Thoracic aorta (tissue), 2 donors: Measurements from ENCODE around the gene TMED9. TPM values are rescaled to one million over a fixed set of nuclear protein-coding genes. Genes with fewer than 3 reads are reported as not detected.

Experiments used
- ATAC-seq: fragments of 150-250 bp; one replicate; pipeline ENCODE4 v1.8.0; 2017; ENCODE audit warnings: low read depth; ENCODE audit not compliant: insufficient number of reproducible peaks, low FRiP score
- DNase-seq: peaks from one replicate; pipeline ENCODE4 v3.0.0-alpha.2; 2020; ENCODE audit warnings: low spot score
- H3K27ac ChIP-seq, 2 donors: fragments of 200-600 bp; sonication (generic); 1 replicate in 1 of 2; 2 replicates in 1 of 2; pipeline ENCODE4 v1.5.1; 2016; ENCODE audit warnings: mild to moderate bottlenecking in 2 of 2, moderate library complexity in 2 of 2
- H3K27me3 ChIP-seq: fragments of 200-600 bp; sonication (generic); replicated peaks from 2 replicates; pipeline ENCODE4 v1.6.0; 2016; ENCODE audit warnings: mild to moderate bottlenecking; ENCODE audit not compliant: insufficient read depth
- H3K36me3 ChIP-seq: fragments of 200-600 bp; sonication (generic); one replicate; pipeline ENCODE4 v1.5.1; 2016
- H3K4me1 ChIP-seq, 2 donors: fragments of 200-600 bp; sonication (generic); 1 replicate in 1 of 2; 2 replicates in 1 of 2; pipeline versions ENCODE4 v1.5.1 to v1.6.0; 2016; ENCODE audit warnings: low read depth in 2 of 2, mild to moderate bottlenecking in 1 of 2; ENCODE audit not compliant: control insufficient read depth in 1 of 2
- H3K4me3 ChIP-seq: fragments of 200-600 bp; sonication (generic); 2 replicates; pipeline ENCODE4 v1.5.1; 2016; ENCODE audit warnings: mild to moderate bottlenecking
- H3K9me3 ChIP-seq: fragments of 200-600 bp; sonication (generic); 2 replicates; pipeline ENCODE4 v1.5.1; 2016
- total RNA-seq, 2 donors: library from RNA; depleted of rRNA; stranded (reverse); fragments of >200 nt; gene quantifications; one replicate each; pipeline versions ENCODE4 v1.1.0 to v1.2.3, GENCODE V29; 2016
- TF ChIP-seq, protein P1 (sequence below): fragments of 200-600 bp; sonication (generic); IDR thresholded peaks from one replicate; pipeline ENCODE4 v1.5.1; 2019; ENCODE audit warnings: antibody characterized with exemption

TMED9 gene
- total RNA-seq, 2 donors from 2014 or later, result 103 to 119 TPM

DNA sequence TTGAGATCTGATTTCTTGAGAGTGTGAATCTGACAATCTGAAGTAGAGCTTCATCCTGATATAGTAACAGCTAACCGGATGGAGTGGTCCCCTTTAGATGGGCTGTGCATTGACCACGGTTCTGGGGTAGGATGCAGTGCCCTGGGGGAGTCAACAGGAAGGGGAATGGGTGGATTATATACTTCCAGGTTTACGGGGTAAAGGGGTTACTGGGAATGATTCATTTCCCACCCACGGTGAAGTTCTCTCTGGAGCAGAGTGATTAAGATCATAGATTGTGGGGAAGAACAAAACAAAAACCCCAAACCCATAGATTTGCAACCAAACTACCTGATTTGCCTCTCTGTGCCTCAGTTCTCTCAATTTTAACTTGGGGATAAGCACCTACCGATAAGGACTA is 6.5 kb downstream of the TMED9 start:
- Histone ChIP-seq H3K36me3 (peaks cover 28% of the 10 kb centered on the region), H3K27ac (no peak overlapping the region), H3K4me1 (peaks cover 4 to 28% of the 10 kb centered on the region in 2 donors), H3K4me3 (no peak overlapping the region), H3K27me3 (no peaks in the 10 kb centered on the region), H3K9me3 (no peaks in the 10 kb centered on the region)
- TF ChIP-seq, protein P1, sequence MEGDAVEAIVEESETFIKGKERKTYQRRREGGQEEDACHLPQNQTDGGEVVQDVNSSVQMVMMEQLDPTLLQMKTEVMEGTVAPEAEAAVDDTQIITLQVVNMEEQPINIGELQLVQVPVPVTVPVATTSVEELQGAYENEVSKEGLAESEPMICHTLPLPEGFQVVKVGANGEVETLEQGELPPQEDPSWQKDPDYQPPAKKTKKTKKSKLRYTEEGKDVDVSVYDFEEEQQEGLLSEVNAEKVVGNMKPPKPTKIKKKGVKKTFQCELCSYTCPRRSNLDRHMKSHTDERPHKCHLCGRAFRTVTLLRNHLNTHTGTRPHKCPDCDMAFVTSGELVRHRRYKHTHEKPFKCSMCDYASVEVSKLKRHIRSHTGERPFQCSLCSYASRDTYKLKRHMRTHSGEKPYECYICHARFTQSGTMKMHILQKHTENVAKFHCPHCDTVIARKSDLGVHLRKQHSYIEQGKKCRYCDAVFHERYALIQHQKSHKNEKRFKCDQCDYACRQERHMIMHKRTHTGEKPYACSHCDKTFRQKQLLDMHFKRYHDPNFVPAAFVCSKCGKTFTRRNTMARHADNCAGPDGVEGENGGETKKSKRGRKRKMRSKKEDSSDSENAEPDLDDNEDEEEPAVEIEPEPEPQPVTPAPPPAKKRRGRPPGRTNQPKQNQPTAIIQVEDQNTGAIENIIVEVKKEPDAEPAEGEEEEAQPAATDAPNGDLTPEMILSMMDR, result no peak
- ATAC-seq (no peak), DNase-seq (no peak)

DNA sequence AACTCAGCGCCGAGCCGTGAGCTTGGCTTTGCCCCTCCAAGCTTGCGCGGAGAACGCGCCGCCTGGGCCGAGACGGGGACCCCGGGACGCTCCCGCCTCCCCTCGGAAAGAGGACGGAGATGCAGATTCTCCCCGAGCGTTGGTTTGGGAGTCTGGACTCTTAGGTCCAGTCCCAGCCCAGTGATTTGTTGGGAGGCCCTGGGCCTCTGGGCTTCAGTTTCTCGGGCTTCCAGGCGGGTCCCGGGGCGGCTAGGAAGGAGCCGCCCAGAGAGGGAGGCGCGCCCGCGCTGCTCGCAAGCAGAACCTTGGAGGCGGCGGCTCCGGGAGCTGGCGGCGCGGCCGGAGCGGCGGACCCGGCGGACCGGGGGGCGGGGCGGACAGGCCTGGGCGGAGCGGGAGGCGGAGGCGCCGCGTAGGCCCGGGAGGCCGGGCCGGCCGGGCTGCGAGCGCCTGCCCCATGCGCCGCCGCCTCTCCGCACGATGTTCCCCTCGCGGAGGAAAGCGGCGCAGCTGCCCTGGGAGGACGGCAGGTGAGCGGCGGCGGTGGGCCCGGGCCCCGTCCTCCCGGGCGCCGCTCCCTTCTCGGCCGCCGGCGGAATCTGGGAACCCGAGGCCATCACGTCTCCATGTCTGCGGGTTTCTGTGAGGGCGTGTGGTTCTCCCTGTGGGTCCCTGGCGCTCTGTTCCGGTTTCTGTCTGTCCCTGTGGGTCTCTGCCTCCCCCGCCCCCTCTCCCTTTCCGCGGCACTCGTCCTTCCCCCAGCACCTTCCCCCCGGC is 7.9 kb downstream of the TMED9 start, which contains the start of gene B4GALT7:
TSS of gene B4GALT7 (plus strand) at position 402 of the 777 bp plus-strand sequence. CDS start at position 481, 79 bp downstream.
- ATAC-seq (peak; percentile 79), DNase-seq (no peak)
- peaks cover 4 to 18% of the 10 kb centered on the region in 2 donors for H3K4me1 ChIP-seq
- TF ChIP-seq, protein P1, result peak; percentile 12
- no peaks in the 10 kb centered on the region for H3K27me3 ChIP-seq
- peak within 1 kb of the TSS; percentile 86 to 94 for H3K27ac ChIP-seq
- H3K36me3 ChIP-seq, result peaks cover 15% of the 10 kb centered on the region
- H3K9me3 ChIP-seq, result no peaks in the 10 kb centered on the region
- H3K4me3 ChIP-seq, result peak within 1 kb of the TSS; percentile 97

DNA sequence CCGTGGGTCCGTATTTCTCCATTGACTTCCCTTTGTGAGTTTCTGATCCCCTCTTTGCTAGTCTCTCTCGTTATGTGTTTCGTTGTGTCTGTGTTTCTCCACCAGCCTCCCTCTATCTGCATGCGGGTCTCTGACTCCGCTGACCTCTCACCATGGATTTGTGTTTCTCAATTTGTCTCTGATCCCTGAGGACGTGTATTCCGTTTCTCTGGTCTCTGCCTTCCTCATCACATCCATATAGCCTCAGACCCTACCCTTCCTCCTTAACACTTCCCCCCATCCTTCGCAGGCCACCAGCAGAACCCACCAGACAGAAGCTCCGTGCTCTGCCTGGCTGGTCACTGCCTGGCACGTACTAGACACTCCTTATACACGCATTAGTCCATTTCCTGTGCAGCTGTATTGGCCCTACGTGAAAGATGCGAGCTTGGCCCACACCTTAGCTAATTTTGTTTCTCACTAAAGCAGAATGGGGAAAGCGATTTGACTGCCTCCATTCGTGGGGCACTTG is 8.6 kb downstream of the TMED9 start:
- H3K36me3 ChIP-seq, result peaks cover 9% of the 10 kb centered on the region
- H3K4me3 ChIP-seq, result peak overlapping the region; percentile 97
- peaks cover 4 to 18% of the 10 kb centered on the region in 2 donors for H3K4me1 ChIP-seq
- H3K27me3 ChIP-seq, result no peaks in the 10 kb centered on the region
- H3K9me3 ChIP-seq, result no peaks in the 10 kb centered on the region
- no peak for ATAC-seq
- TF ChIP-seq, protein P1, result no peak
- no peak for DNase-seq
- H3K27ac ChIP-seq, result peak overlapping the region; percentile 86 to 94

DNA sequence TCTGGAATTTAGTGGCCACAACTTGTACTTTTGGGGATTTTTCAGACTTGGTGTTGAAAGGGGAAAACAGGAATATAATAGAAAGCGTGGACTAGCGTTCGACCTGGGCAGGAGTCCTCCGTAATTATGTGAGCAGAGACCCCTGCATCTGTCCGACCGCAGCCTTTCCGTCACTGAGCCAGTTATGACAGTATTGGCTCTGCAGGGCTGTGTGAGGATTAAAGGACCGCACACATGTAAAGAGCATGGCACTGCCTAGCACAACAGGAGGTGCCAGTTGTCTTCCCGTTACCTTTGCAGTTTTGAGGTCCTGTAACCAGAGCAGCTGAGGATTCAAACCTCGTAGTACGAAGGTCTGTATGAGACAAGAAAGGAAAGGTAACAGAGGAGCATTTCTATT is 9.1 kb downstream of the TMED9 start:
- H3K4me3 ChIP-seq, result peak overlapping the region; percentile 97
- peaks cover 3% of the 10 kb centered on the region for H3K36me3 ChIP-seq
- ATAC-seq, result no peak
- no peaks in the 10 kb centered on the region for H3K9me3 ChIP-seq
- no peak for DNase-seq
- TF ChIP-seq, protein P1, result no peak
- H3K27ac ChIP-seq, result no peak overlapping the region
- H3K27me3 ChIP-seq, result no peaks in the 10 kb centered on the region
- peaks cover 4 to 18% of the 10 kb centered on the region in 2 donors for H3K4me1 ChIP-seq

DNA sequence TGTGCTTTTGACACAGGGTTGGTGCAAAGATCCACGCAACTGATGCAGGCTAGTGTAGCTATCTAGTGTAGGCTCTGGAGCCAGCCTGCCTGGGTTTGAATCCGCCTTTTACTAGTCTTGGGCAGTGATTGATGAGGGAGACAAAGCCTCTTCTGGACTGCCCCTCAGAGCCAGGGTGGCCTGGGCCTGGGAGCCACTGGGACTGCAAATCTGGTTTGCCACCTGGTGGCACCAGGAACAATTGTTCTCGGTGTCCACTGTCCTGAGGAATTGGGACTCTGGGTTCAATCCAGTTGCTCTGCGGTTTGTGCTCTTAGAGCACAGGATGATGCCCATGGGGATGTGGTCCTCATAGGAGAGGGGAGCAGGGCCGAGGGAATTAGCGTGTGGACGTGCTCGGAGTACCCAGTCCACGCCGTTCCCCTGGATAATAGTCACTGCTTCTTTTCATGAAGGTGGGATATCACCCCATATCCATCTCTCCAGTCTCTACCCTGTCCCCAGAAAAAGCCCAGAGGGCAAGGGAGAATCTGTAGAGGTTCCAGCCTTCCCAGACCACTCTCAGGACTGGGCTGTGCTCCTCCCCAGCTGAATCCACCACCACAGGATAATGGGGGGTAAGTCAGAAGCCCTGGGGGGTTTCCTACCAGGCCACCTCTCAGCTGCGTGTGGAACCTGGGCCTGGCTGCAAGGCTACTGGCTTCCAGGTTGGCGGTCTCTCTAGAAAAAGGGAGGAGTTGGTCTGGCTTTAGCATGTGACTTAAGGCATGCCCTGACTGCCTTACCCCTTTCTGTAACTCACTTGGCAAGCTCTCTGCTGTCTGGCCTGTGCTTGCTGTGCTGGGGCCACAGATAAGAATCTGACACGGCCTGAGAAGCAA is 9.8 kb downstream of the TMED9 start:
- no peak for DNase-seq
- TF ChIP-seq, protein P1, result no peak

More for the DNA sequence above, 9.8 kb downstream of the TMED9 start:
- H3K27ac ChIP-seq, result no peak overlapping the region
- H3K4me1 ChIP-seq, result peaks cover 4 to 18% of the 10 kb centered on the region in 2 donors
- no peaks in the 10 kb centered on the region for H3K9me3 ChIP-seq
- no peaks in the 10 kb centered on the region for H3K36me3 ChIP-seq
- no peak for ATAC-seq
- H3K4me3 ChIP-seq, result no peak overlapping the region
- H3K27me3 ChIP-seq, result no peaks in the 10 kb centered on the region
